ENCODE measurements around the gene OR2AG1. TPM values are rescaled to one million over a fixed set of nuclear protein-coding genes. Genes with fewer than 3 reads are reported as not detected.

Gene OR2AG1
- total RNA-seq, 1 experiment from 2014 or later, result not detected

GRCh38 chr11:6745018-6745417, 37.8 kb upstream of the OR2AG1 start:
- ChIA-PET CTCF (interaction anchor here (0.6 kb wide), 1 partner anchor 14 kb away, joined by 4 read pairs; no protein-coding TSS in a partner anchor), POLR2A (no interaction called here)
- H3K9me3 ChIP-seq (ENCODE audit: control insufficient read depth, insufficient read depth, low read depth, low read length), result no peaks in the 10 kb centered on the region
- TF ChIP-seq POLR2AphosphoS5 (IDR thresholded peaks at IDR 0.05; ENCODE audit: low read depth, low read length), result no peak
- no peaks in the 10 kb centered on the region for H3K4me1 ChIP-seq (ENCODE audit: control insufficient read depth, insufficient read depth, low read length)
- intact Hi-C loops (cut with micrococcal nuclease; ENCODE audit: unreplicated experiment), result no loop called here
- H3K36me3 ChIP-seq (ENCODE audit: control insufficient read depth, insufficient read depth, low read length), result no peaks in the 10 kb centered on the region
- in situ Hi-C loops (cut with HindIII; ENCODE audit: low pct_unique_long_range_greater_than_20kb, low sequenced_read_pairs), result no loop called here
- H3K27ac ChIP-seq (ENCODE audit: low read length), result no peak overlapping the region
- ATAC-seq (no peak), DNase-seq (ENCODE audit: low read depth, low spot score) (no peak)
- no peak overlapping the region for H3K4me3 ChIP-seq (ENCODE audit: low read depth in 2 of 2, low read length in 2 of 2)
- H3K27me3 ChIP-seq (ENCODE audit: control insufficient read depth, insufficient read depth, low read length), result peaks cover 55% of the 10 kb centered on the region
- no TSS peak for BruUV-seq (replicated peaks)

GRCh38 chr11:6745465-6746015, 37.3 kb upstream of the OR2AG1 start:
- Histone ChIP-seq H3K27ac (ENCODE audit: low read length) (no peak overlapping the region), H3K4me3 (ENCODE audit: low read depth in 2 of 2, low read length in 2 of 2) (no peak overlapping the region), H3K4me1 (ENCODE audit: control insufficient read depth, insufficient read depth, low read length) (no peaks in the 10 kb centered on the region), H3K9me3 (ENCODE audit: control insufficient read depth, insufficient read depth, low read depth, low read length) (no peaks in the 10 kb centered on the region), H3K36me3 (ENCODE audit: control insufficient read depth, insufficient read depth, low read length) (no peaks in the 10 kb centered on the region), H3K27me3 (ENCODE audit: control insufficient read depth, insufficient read depth, low read length) (peaks cover 55% of the 10 kb centered on the region)
- DNase-seq (ENCODE audit: low read depth, low spot score) (no peak), ATAC-seq (no peak)
- BruUV-seq (replicated peaks), result no TSS peak
- TF ChIP-seq CTCF (IDR thresholded peaks at IDR 0.05) (no peak), POLR2AphosphoS5 (IDR thresholded peaks at IDR 0.05; ENCODE audit: low read depth, low read length) (no peak), SIN3A (IDR thresholded peaks at IDR 0.05; ENCODE audit: borderline replicate concordance, insufficient read depth, low read depth, low read length) (no peak), TCF7L2 (IDR thresholded peaks at IDR 0.05; ENCODE audit: low read depth, low read length) (no peak)
- CTCF ChIA-PET, result interaction anchor here (0.6 kb wide), 1 partner anchor 13 kb away, joined by 4 read pairs; no protein-coding TSS in a partner anchor
- POLR2A ChIA-PET, result no interaction called here
- intact Hi-C loops (cut with micrococcal nuclease; ENCODE audit: unreplicated experiment) (no loop called here), in situ Hi-C loops (cut with HindIII; ENCODE audit: low pct_unique_long_range_greater_than_20kb, low sequenced_read_pairs) (no loop called here)

- in situ Hi-C loops (cut with HindIII; ENCODE audit: low pct_unique_long_range_greater_than_20kb, low sequenced_read_pairs), result no loop called here
- ChIA-PET CTCF (interaction anchor here (1.0 kb wide), 1 partner anchor 11 kb away, joined by 3 read pairs; no protein-coding TSS in a partner anchor), POLR2A (no interaction called here)
- no TSS peak for BruUV-seq (replicated peaks)
- Histone ChIP-seq H3K9me3 (ENCODE audit: control insufficient read depth, insufficient read depth, low read depth, low read length) (no peaks in the 10 kb centered on the region), H3K36me3 (ENCODE audit: control insufficient read depth, insufficient read depth, low read length) (no peaks in the 10 kb centered on the region), H3K4me3 (ENCODE audit: low read depth in 2 of 2, low read length in 2 of 2) (no peak overlapping the region), H3K27ac (ENCODE audit: low read length) (no peak overlapping the region), H3K4me1 (ENCODE audit: control insufficient read depth, insufficient read depth, low read length) (no peaks in the 10 kb centered on the region), H3K27me3 (ENCODE audit: control insufficient read depth, insufficient read depth, low read length) (peaks cover 55% of the 10 kb centered on the region)
- no peak for ATAC-seq
- no peak for TF ChIP-seq POLR2AphosphoS5 (IDR thresholded peaks at IDR 0.05; ENCODE audit: low read depth, low read length)
- TF ChIP-seq SIN3A (IDR thresholded peaks at IDR 0.05; ENCODE audit: borderline replicate concordance, insufficient read depth, low read depth, low read length), result no peak
- no peak for TF ChIP-seq REST (IDR thresholded peaks at IDR 0.05; ENCODE audit: insufficient read depth in 1 of 2, low read depth in 2 of 2, low read length in 1 of 2)
- TF ChIP-seq CTCF (IDR thresholded peaks at IDR 0.05), result no peak
- TF ChIP-seq TCF7L2 (IDR thresholded peaks at IDR 0.05; ENCODE audit: low read depth, low read length), result no peak
- no peak for DNase-seq (ENCODE audit: low read depth, low spot score)
- intact Hi-C loops (cut with micrococcal nuclease; ENCODE audit: unreplicated experiment), result no loop called here
Observed at GRCh38 chr11:6746086-6746618, 36.7 kb upstream of the OR2AG1 start.
